ENCODE measurements around the gene PLEKHH1.

DNA sequence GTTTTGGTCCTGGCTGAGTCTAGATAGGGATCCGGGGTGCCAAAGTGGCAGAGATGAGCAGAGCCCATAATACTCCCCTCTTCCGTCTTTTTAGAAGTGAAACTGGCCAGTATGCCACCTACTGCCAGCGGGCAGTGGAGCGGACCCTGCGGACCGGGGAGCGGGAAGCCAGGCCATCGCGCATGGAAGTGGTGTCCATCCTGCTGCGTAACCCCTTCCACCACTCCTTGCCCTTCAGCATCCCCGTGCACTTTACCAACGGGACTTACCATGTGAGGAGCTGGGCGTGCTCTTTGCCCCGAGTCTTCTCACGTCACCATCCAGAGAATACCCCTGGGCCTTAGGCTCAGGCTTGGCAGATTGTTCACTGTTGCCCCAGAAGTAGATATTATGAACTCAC lies 46.0 kb downstream of the PLEKHH1 start:
- TF ChIP-seq CTCF (IDR thresholded peaks at IDR 0.05) (no peak), POLR2AphosphoS5 (IDR thresholded peaks at IDR 0.05; ENCODE audit: low read depth, low read length) (no peak), SIN3A (IDR thresholded peaks at IDR 0.05; ENCODE audit: borderline replicate concordance, insufficient read depth, low read depth, low read length) (no peak)

Measured in Panc1 (cell line).